Measurements from ENCODE around the gene ELP5. TPM values are rescaled to one million over a fixed set of nuclear protein-coding genes. Genes with fewer than 3 reads are reported as not detected.
A peak's percentile ranks its signal among the peaks of the same experiment; 100 is the strongest.

ELP5 gene
- total and polyA plus RNA-seq, 2 experiments from 2014 or later = 38.3 to 41.4 TPM

DNA sequence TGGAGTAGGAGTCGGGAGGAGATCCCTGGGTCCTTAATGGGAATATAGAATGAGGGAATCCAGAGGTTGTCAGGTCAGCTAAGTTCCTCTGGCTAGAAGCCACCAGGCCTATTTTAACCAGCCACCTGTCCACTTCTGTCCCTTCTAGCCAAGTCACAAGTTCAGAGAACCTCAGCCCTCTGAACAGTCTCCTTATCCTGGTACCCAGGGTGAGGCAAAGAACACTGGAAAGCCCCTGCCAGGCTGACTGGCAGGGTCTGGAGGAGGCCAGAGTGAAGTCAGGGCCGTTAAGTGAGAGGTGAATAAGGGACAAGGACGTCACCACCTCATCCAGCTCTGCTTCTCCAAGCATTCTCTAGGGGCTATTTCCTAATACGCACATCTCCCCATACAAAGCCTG is 3.2 kb upstream of the ELP5 start:
- Mint-ChIP-seq H3K27me3 (ENCODE audit: insufficient read depth, low read depth, poor library complexity) (peaks cover 10% of the 10 kb centered on the region), H3K27ac (peak overlapping the region; percentile 56; the same call in 1 of the 2 replicates), H3K9me3 (peaks cover 3% of the 10 kb centered on the region; the same call in 2 of the 3 replicates), H3K4me1 (peaks cover 40% of the 10 kb centered on the region), H3K4me3 (peak overlapping the region; percentile 33; the same call in 1 of the 3 replicates), H3K36me3 (ENCODE audit: low read depth) (peaks cover 40% of the 10 kb centered on the region)
- Histone ChIP-seq H3K27me3 (ENCODE audit: insufficient read depth) (no peaks in the 10 kb centered on the region), H3K36me3 (ENCODE audit: insufficient read depth) (peaks cover 10% of the 10 kb centered on the region; the same call in 1 of the 2 replicates), H3K4me3 (no peak overlapping the region), H3K79me2 (replicated peaks; ENCODE audit: insufficient read depth) (peaks cover 63% of the 10 kb centered on the region), H3K4me2 (no peak overlapping the region), H4K20me1 (replicated peaks; ENCODE audit: insufficient read depth) (peaks cover 26% of the 10 kb centered on the region), H3K4me1 (ENCODE audit: insufficient read depth) (peaks cover 23% of the 10 kb centered on the region), H3K27ac (ENCODE audit: low read depth) (no peak overlapping the region), H2AFZ (no peak overlapping the region), H3F3A (replicated peaks; ENCODE audit: low read depth) (peaks cover 24% of the 10 kb centered on the region), H3K9me2 (ENCODE audit: insufficient read depth) (no peaks in the 10 kb centered on the region)
- DNase-seq (ENCODE audit: low spot score) = no peak
- TF ChIP-seq POLR2AphosphoS5 (IDR thresholded peaks at IDR 0.05; ENCODE audit: low read depth) = no peak
- TF ChIP-seq JUNB (IDR thresholded peaks at IDR 0.05; ENCODE audit: unreplicated experiment) = no peak
- TF ChIP-seq, protein P1, sequence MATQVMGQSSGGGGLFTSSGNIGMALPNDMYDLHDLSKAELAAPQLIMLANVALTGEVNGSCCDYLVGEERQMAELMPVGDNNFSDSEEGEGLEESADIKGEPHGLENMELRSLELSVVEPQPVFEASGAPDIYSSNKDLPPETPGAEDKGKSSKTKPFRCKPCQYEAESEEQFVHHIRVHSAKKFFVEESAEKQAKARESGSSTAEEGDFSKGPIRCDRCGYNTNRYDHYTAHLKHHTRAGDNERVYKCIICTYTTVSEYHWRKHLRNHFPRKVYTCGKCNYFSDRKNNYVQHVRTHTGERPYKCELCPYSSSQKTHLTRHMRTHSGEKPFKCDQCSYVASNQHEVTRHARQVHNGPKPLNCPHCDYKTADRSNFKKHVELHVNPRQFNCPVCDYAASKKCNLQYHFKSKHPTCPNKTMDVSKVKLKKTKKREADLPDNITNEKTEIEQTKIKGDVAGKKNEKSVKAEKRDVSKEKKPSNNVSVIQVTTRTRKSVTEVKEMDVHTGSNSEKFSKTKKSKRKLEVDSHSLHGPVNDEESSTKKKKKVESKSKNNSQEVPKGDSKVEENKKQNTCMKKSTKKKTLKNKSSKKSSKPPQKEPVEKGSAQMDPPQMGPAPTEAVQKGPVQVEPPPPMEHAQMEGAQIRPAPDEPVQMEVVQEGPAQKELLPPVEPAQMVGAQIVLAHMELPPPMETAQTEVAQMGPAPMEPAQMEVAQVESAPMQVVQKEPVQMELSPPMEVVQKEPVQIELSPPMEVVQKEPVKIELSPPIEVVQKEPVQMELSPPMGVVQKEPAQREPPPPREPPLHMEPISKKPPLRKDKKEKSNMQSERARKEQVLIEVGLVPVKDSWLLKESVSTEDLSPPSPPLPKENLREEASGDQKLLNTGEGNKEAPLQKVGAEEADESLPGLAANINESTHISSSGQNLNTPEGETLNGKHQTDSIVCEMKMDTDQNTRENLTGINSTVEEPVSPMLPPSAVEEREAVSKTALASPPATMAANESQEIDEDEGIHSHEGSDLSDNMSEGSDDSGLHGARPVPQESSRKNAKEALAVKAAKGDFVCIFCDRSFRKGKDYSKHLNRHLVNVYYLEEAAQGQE (IDR thresholded peaks at IDR 0.05; ENCODE audit: unreplicated experiment) = no peak
- TF ChIP-seq, protein P2, sequence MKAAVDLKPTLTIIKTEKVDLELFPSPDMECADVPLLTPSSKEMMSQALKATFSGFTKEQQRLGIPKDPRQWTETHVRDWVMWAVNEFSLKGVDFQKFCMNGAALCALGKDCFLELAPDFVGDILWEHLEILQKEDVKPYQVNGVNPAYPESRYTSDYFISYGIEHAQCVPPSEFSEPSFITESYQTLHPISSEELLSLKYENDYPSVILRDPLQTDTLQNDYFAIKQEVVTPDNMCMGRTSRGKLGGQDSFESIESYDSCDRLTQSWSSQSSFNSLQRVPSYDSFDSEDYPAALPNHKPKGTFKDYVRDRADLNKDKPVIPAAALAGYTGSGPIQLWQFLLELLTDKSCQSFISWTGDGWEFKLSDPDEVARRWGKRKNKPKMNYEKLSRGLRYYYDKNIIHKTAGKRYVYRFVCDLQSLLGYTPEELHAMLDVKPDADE (IDR thresholded peaks at IDR 0.05) = no peak
- no peak for TF ChIP-seq ZNF331 (CRISPR knock-in tag; IDR thresholded peaks at IDR 0.05; ENCODE audit: low read depth)
- no peak for TF ChIP-seq EZH2 (IDR thresholded peaks at IDR 0.05; ENCODE audit: low read depth, unreplicated experiment)
- TF ChIP-seq ZNF114 (CRISPR knock-in tag; IDR thresholded peaks at IDR 0.05) = no peak
- TF ChIP-seq, protein P3, sequence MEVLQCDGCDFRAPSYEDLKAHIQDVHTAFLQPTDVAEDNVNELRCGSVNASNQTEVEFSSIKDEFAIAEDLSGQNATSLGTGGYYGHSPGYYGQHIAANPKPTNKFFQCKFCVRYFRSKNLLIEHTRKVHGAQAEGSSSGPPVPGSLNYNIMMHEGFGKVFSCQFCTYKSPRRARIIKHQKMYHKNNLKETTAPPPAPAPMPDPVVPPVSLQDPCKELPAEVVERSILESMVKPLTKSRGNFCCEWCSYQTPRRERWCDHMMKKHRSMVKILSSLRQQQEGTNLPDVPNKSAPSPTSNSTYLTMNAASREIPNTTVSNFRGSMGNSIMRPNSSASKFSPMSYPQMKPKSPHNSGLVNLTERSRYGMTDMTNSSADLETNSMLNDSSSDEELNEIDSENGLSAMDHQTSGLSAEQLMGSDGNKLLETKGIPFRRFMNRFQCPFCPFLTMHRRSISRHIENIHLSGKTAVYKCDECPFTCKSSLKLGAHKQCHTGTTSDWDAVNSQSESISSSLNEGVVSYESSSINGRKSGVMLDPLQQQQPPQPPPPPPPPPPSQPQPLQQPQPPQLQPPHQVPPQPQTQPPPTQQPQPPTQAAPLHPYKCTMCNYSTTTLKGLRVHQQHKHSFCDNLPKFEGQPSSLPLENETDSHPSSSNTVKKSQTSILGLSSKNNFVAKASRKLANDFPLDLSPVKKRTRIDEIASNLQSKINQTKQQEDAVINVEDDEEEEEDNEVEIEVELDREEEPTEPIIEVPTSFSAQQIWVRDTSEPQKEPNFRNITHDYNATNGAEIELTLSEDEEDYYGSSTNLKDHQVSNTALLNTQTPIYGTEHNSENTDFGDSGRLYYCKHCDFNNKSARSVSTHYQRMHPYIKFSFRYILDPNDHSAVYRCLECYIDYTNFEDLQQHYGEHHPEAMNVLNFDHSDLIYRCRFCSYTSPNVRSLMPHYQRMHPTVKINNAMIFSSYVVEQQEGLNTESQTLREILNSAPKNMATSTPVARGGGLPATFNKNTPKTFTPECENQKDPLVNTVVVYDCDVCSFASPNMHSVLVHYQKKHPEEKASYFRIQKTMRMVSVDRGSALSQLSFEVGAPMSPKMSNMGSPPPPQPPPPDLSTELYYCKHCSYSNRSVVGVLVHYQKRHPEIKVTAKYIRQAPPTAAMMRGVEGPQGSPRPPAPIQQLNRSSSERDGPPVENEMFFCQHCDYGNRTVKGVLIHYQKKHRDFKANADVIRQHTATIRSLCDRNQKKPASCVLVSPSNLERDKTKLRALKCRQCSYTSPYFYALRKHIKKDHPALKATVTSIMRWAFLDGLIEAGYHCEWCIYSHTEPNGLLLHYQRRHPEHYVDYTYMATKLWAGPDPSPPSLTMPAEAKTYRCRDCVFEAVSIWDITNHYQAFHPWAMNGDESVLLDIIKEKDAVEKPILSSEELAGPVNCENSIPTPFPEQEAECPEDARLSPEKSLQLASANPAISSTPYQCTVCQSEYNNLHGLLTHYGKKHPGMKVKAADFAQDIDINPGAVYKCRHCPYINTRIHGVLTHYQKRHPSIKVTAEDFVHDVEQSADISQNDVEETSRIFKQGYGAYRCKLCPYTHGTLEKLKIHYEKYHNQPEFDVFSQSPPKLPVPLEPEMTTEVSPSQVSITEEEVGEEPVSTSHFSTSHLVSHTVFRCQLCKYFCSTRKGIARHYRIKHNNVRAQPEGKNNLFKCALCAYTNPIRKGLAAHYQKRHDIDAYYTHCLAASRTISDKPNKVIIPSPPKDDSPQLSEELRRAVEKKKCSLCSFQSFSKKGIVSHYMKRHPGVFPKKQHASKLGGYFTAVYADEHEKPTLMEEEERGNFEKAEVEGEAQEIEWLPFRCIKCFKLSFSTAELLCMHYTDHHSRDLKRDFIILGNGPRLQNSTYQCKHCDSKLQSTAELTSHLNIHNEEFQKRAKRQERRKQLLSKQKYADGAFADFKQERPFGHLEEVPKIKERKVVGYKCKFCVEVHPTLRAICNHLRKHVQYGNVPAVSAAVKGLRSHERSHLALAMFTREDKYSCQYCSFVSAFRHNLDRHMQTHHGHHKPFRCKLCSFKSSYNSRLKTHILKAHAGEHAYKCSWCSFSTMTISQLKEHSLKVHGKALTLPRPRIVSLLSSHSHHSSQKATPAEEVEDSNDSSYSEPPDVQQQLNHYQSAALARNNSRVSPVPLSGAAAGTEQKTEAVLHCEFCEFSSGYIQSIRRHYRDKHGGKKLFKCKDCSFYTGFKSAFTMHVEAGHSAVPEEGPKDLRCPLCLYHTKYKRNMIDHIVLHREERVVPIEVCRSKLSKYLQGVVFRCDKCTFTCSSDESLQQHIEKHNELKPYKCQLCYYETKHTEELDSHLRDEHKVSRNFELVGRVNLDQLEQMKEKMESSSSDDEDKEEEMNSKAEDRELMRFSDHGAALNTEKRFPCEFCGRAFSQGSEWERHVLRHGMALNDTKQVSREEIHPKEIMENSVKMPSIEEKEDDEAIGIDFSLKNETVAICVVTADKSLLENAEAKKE (CRISPR knock-in tag; IDR thresholded peaks at IDR 0.05) = no peak
- no peak for TF ChIP-seq EZH2phosphoT487 (IDR thresholded peaks at IDR 0.05; ENCODE audit: unreplicated experiment)
- no peak for TF ChIP-seq CREB1 (CRISPR knock-in tag; IDR thresholded peaks at IDR 0.05; ENCODE audit: low read depth)
- no peak for ATAC-seq

Measured in GM23338 (cell line).